HepG2 (cell line): ENCODE data around the gene ATP11A. TPM values are rescaled to one million over a fixed set of nuclear protein-coding genes. Genes with fewer than 3 reads are reported as not detected.

Source experiments
- CEBPG ChIP-seq: IDR thresholded peaks from 2 replicates; pipeline ENCODE4 v1.6.1; 2016
- CENPX ChIP-seq: sonication (generic); formaldehyde crosslinking; IDR thresholded peaks from 2 replicates; pipeline ENCODE4 v1.9.0; 2021; ENCODE audit warnings: mild to moderate bottlenecking, missing genetic modification reagents, moderate library complexity
- EED ChIP-seq: sonication (generic); formaldehyde crosslinking; IDR thresholded peaks from 2 replicates; pipeline ENCODE4 v1.5.0; 2020; ENCODE audit warnings: mild to moderate bottlenecking, missing genetic modification reagents
- ELF1 ChIP-seq: sonication (generic); formaldehyde crosslinking; IDR thresholded peaks from 2 replicates; pipeline ENCODE4 v1.4.0; 2020; ENCODE audit warnings: missing genetic modification reagents
- GFI1 ChIP-seq: sonication (generic); formaldehyde crosslinking; IDR thresholded peaks from 2 replicates; pipeline ENCODE4 v1.5.0; 2020; ENCODE audit warnings: missing genetic modification reagents, mild to moderate bottlenecking, borderline replicate concordance
- HNRNPUL1 ChIP-seq: fragments of 200-400 bp; formaldehyde crosslinking; IDR thresholded peaks from 2 replicates; pipeline ENCODE4 v1.6.1; 2017; ENCODE audit warnings: low read depth, mild to moderate bottlenecking, low read length, moderate library complexity
- ISL2 ChIP-seq: sonication (generic); formaldehyde crosslinking; IDR thresholded peaks from 2 replicates; pipeline ENCODE4 v1.5.0; 2020; ENCODE audit warnings: missing genetic modification reagents
- MXI1 ChIP-seq: IDR thresholded peaks from 3 replicates; pipeline ENCODE4 v1.6.1; 2012; ENCODE audit warnings: low read depth, low read length, inconsistent platforms, borderline replicate concordance
- NCOA2 ChIP-seq: sonication (generic); formaldehyde crosslinking; IDR thresholded peaks from 2 replicates; pipeline ENCODE4 v1.8.0; 2022; ENCODE audit warnings: inconsistent platforms
- NFRKB ChIP-seq: fragments of 450-650 bp; IDR thresholded peaks from 2 replicates; pipeline ENCODE4 v1.6.1; 2017
- PRPF4 ChIP-seq: fragments of 200-400 bp; formaldehyde crosslinking; IDR thresholded peaks from 2 replicates; pipeline ENCODE4 v1.6.1; 2016; ENCODE audit warnings: low read length, low read depth; ENCODE audit not compliant: poor library complexity, severe bottlenecking
- RAD51 ChIP-seq: fragments of 450-650 bp; IDR thresholded peaks from 2 replicates; pipeline ENCODE4 v1.6.1; 2016; ENCODE audit warnings: borderline replicate concordance
- SP1 ChIP-seq, 2 experiments: fragments of 450-650 bp in 1 of 2; sonication (generic) in 1 of 2; formaldehyde crosslinking in 1 of 2; IDR thresholded peaks; 2 replicates each; pipeline versions ENCODE4 v1.4.0 to v1.6.1; 2016 to 2020; ENCODE audit warnings: missing genetic modification reagents in 1 of 2
- TCF7L2 ChIP-seq: IDR thresholded peaks from 2 replicates; pipeline ENCODE4 v1.6.1; 2011; ENCODE audit warnings: mild to moderate bottlenecking, low read depth, low read length, moderate library complexity
- ZBTB8A ChIP-seq: sonication (generic); formaldehyde crosslinking; IDR thresholded peaks from 2 replicates; pipeline ENCODE4 v1.4.0; 2020; ENCODE audit warnings: mild to moderate bottlenecking, low read depth, missing genetic modification reagents, borderline replicate concordance
- ZFP36L1 ChIP-seq: sonication (generic); formaldehyde crosslinking; IDR thresholded peaks from 2 replicates; pipeline ENCODE4 v1.8.0; 2022; ENCODE audit warnings: mild to moderate bottlenecking, missing genetic modification reagents, moderate library complexity
- ZFP62 ChIP-seq: sonication (generic); formaldehyde crosslinking; IDR thresholded peaks from 2 replicates; pipeline ENCODE4 v1.4.0; 2020; ENCODE audit warnings: missing genetic modification reagents
- ZNF121 ChIP-seq: sonication (generic); formaldehyde crosslinking; IDR thresholded peaks from 2 replicates; pipeline ENCODE4 v1.5.0; 2020; ENCODE audit warnings: mild to moderate bottlenecking, missing genetic modification reagents
- ZNF180 ChIP-seq: sonication (generic); formaldehyde crosslinking; IDR thresholded peaks from 2 replicates; pipeline ENCODE4 v1.4.0; 2020; ENCODE audit warnings: low read depth, missing genetic modification reagents, borderline replicate concordance
- ZNF205 ChIP-seq: IDR thresholded peaks from 2 replicates; pipeline ENCODE4 v1.6.1; 2018; ENCODE audit warnings: missing biosample characterization, missing genetic modification reagents
- ZNF263 ChIP-seq: sonication (generic); formaldehyde crosslinking; IDR thresholded peaks from 2 replicates; pipeline ENCODE4 v1.4.0; 2020; ENCODE audit warnings: missing genetic modification reagents
- ZNF296 ChIP-seq: sonication (generic); formaldehyde crosslinking; conservative IDR thresholded peaks from 2 replicates; pipeline ENCODE4 v1.5.0; 2020; ENCODE audit warnings: mild to moderate bottlenecking, missing genetic modification reagents
- ZNF333 ChIP-seq: sonication (generic); formaldehyde crosslinking; IDR thresholded peaks from 2 replicates; pipeline ENCODE4 v1.4.0; 2020; ENCODE audit warnings: mild to moderate bottlenecking, missing genetic modification reagents, borderline replicate concordance
- ZNF557 ChIP-seq: sonication (generic); formaldehyde crosslinking; IDR thresholded peaks from 2 replicates; pipeline ENCODE4 v1.4.0; 2020; ENCODE audit warnings: missing genetic modification reagents
- ZNF629 ChIP-seq: sonication (generic); formaldehyde crosslinking; conservative IDR thresholded peaks from 2 replicates; pipeline ENCODE4 v1.5.0; 2020; ENCODE audit warnings: missing genetic modification reagents
- ZNF768 ChIP-seq: sonication (generic); formaldehyde crosslinking; IDR thresholded peaks from 2 replicates; pipeline ENCODE4 v1.4.0; 2020; ENCODE audit warnings: missing genetic modification reagents
- ZSCAN22 ChIP-seq: sonication (generic); formaldehyde crosslinking; IDR thresholded peaks from 2 replicates; pipeline ENCODE4 v1.4.0; 2020; ENCODE audit warnings: mild to moderate bottlenecking, missing genetic modification reagents
- polyA plus RNA-seq, 8 experiments: library from polyadenylated mRNA; depleted of rRNA in 3 of 8; stranded (reverse) in 7 of 8; unstranded in 1 of 8; fragments of >200 nt; fragmentation: Illumina TruSeq in 4 of 8; extraction: Trizol in 4 of 8; gene quantifications; 2 replicates each; pipeline versions ENCODE4 v1.2.1 to v1.2.3, GENCODE V29; 2011 to 2016; ENCODE audit warnings: low read depth in 4 of 8, missing spikeins in 1 of 8, mixed read lengths in 1 of 8; ENCODE audit not compliant: insufficient read depth in 1 of 8
- total RNA-seq, 5 experiments: library from RNA; depleted of rRNA; stranded (reverse); fragments of >200 nt; fragmentation: Illumina TruSeq; extraction: Trizol; gene quantifications; 2 replicates each; pipeline ENCODE4 v1.2.3, GENCODE V29; 2016; ENCODE audit warnings: low read depth in 1 of 5
- TF ChIP-seq, protein P1 (sequence below): sonication (generic); formaldehyde crosslinking; IDR thresholded peaks from 2 replicates; pipeline ENCODE4 v1.9.0; 2021; ENCODE audit warnings: missing genetic modification reagents, mild to moderate bottlenecking, borderline replicate concordance
- TF ChIP-seq, protein P2 (sequence below): sonication (generic); formaldehyde crosslinking; IDR thresholded peaks from 2 replicates; pipeline ENCODE4 v1.4.0; 2020; ENCODE audit warnings: low read depth, mild to moderate bottlenecking, missing genetic modification reagents
- TF ChIP-seq, protein P3 (sequence below): sonication (generic); formaldehyde crosslinking; conservative IDR thresholded peaks from 2 replicates; pipeline ENCODE4 v1.8.1; 2023; ENCODE audit warnings: missing genetic modification reagents

Gene ATP11A
- total and polyA plus RNA-seq, 2 of the 13 experiments (the other 11 are each of a cell fraction or from before 2014, with no cell fraction given): 18.4 to 20.1 TPM

DNA sequence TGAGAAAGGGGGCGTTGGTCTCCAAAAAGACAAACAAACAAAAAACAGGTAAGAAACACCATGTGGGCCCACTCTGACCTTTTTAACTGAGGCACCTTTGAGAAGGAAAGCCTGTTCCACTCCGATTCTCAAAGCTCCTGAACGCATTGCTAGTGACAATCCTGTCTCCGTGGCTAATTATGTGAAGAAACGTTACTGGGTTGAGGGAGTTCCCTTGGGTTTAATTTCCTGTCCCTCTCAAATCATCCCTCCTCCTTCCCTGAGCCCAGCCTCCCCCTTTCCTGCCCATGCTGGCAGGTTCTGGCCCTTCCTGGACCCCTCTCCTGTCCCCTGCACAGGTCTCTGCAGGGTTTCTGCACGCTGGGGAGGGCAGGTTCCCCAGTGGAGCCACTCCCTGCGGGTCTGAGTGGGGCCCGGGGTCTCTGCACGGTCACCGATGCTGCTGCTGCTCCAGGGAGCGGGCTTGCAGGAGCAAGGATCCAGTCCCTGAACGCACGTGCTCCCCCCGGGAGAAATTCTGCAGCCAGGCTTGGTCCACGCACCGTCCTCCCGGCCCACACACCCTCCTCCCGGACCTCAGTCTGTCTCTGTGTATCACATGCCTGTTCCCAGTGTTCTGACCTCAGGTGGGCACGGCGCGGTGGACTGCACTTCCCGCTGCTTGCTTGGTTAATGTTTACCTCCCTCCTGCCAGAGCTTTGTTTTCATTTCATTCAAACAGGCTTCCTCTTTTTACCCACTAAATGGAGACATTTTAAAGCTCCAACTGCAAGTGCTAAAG lies 202.8 kb downstream of the ATP11A start (continued):
- TF ChIP-seq ZFP62: no peak
- TF ChIP-seq, protein P1, sequence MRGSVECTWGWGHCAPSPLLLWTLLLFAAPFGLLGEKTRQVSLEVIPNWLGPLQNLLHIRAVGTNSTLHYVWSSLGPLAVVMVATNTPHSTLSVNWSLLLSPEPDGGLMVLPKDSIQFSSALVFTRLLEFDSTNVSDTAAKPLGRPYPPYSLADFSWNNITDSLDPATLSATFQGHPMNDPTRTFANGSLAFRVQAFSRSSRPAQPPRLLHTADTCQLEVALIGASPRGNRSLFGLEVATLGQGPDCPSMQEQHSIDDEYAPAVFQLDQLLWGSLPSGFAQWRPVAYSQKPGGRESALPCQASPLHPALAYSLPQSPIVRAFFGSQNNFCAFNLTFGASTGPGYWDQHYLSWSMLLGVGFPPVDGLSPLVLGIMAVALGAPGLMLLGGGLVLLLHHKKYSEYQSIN: no peak
- no peak for TF ChIP-seq ZNF180 (CRISPR knock-in tag)
- TF ChIP-seq CENPX (CRISPR knock-in tag): no peak
- TF ChIP-seq GFI1 (CRISPR knock-in tag): peak; percentile 14; the same call in 1 of the 2 replicates
- peak; percentile 63; the same call in 1 of the 2 replicates for TF ChIP-seq ZSCAN22 (CRISPR knock-in tag)
- TF ChIP-seq NFRKB: no peak
- TF ChIP-seq, protein P2, sequence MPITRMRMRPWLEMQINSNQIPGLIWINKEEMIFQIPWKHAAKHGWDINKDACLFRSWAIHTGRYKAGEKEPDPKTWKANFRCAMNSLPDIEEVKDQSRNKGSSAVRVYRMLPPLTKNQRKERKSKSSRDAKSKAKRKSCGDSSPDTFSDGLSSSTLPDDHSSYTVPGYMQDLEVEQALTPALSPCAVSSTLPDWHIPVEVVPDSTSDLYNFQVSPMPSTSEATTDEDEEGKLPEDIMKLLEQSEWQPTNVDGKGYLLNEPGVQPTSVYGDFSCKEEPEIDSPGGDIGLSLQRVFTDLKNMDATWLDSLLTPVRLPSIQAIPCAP: no peak
- TF ChIP-seq CEBPG (CRISPR knock-in tag): no peak
- TF ChIP-seq SP1 (IDR thresholded peaks at IDR 0.05): no peak
- TF ChIP-seq SP1 (CRISPR knock-in tag; IDR thresholded peaks at IDR 0.05): no peak
- TF ChIP-seq ZNF333: no peak
- TF ChIP-seq ISL2 (CRISPR knock-in tag): no peak
- TF ChIP-seq RAD51: no peak
- no peak for TF ChIP-seq ZNF205 (CRISPR knock-in tag)
- TF ChIP-seq EED (CRISPR knock-in tag): no peak
- TF ChIP-seq ZFP36L1: no peak
- peak; percentile 40; the same call in 1 of the 3 replicates for TF ChIP-seq MXI1
- TF ChIP-seq ZNF629 (CRISPR knock-in tag): peak; percentile 72
- TF ChIP-seq NCOA2: no peak
- 0 out of 2 replicates have a peak, but pooled peaks have one; percentile 26 for TF ChIP-seq ZNF768
- TF ChIP-seq ZNF557: 0 out of 2 replicates have a peak, but pooled peaks have one; percentile 66
- TF ChIP-seq HNRNPUL1: no peak
- no peak for TF ChIP-seq ZNF121
- TF ChIP-seq ZNF296: peak; percentile 50; the same call in 1 of the 2 replicates
- no peak for TF ChIP-seq ZBTB8A (CRISPR knock-in tag)
- TF ChIP-seq TCF7L2: no peak
- no peak for TF ChIP-seq PRPF4
- peak; percentile 100 for TF ChIP-seq ZNF263 (CRISPR knock-in tag)
- TF ChIP-seq, protein P3, sequence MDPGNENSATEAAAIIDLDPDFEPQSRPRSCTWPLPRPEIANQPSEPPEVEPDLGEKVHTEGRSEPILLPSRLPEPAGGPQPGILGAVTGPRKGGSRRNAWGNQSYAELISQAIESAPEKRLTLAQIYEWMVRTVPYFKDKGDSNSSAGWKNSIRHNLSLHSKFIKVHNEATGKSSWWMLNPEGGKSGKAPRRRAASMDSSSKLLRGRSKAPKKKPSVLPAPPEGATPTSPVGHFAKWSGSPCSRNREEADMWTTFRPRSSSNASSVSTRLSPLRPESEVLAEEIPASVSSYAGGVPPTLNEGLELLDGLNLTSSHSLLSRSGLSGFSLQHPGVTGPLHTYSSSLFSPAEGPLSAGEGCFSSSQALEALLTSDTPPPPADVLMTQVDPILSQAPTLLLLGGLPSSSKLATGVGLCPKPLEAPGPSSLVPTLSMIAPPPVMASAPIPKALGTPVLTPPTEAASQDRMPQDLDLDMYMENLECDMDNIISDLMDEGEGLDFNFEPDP: no peak
- TF ChIP-seq ELF1 (CRISPR knock-in tag): no peak
